H9 (cell line): ENCODE results near the gene FGF21. TPM values are rescaled to one million over a fixed set of nuclear protein-coding genes. Genes with fewer than 3 reads are reported as not detected.
A peak's percentile ranks its signal among the peaks of the same experiment; 100 is the strongest.

Experiments
- DNase-seq: peaks from one replicate; pipeline ENCODE4 v3.0.0-alpha.2; 2017
- H2AFZ ChIP-seq: one replicate; pipeline ENCODE4 v1.6.1; 2013; ENCODE audit warnings: mild to moderate bottlenecking, low read length, control low read depth, moderate library complexity
- H2AK5ac ChIP-seq: 2 replicates; pipeline ENCODE4 v1.6.1; 2013; ENCODE audit warnings: low read length, control low read depth, mixed read lengths; ENCODE audit not compliant: insufficient read length
- H2BK120ac ChIP-seq: one replicate; pipeline ENCODE4 v1.6.1; 2013; ENCODE audit warnings: low read depth, mild to moderate bottlenecking, low read length, control low read depth, inconsistent platforms; ENCODE audit not compliant: poor library complexity, severe bottlenecking
- H2BK12ac ChIP-seq: 2 replicates; pipeline ENCODE4 v1.6.1; 2013; ENCODE audit warnings: low read length, control low read depth, mixed read lengths, low read depth; ENCODE audit not compliant: insufficient read length
- H2BK15ac ChIP-seq: 2 replicates; pipeline ENCODE4 v1.6.1; 2013; ENCODE audit warnings: low read depth, low read length, control low read depth
- H2BK20ac ChIP-seq: one replicate; pipeline ENCODE4 v1.6.1; 2013; ENCODE audit warnings: low read depth, mild to moderate bottlenecking, low read length, control low read depth, inconsistent platforms; ENCODE audit not compliant: poor library complexity, severe bottlenecking
- H2BK5ac ChIP-seq: 2 replicates; pipeline ENCODE4 v1.6.1; 2013; ENCODE audit warnings: low read length, control low read depth, mixed read lengths; ENCODE audit not compliant: insufficient read length
- H3K14ac ChIP-seq: 2 replicates; pipeline ENCODE4 v1.6.1; 2013; ENCODE audit warnings: low read length, control low read depth; ENCODE audit not compliant: insufficient read depth
- H3K18ac ChIP-seq: 2 replicates; pipeline ENCODE4 v1.6.1; 2013; ENCODE audit warnings: low read depth, mild to moderate bottlenecking, mixed read lengths, low read length, control low read depth; ENCODE audit not compliant: insufficient read length
- H3K23ac ChIP-seq: 2 replicates; pipeline ENCODE4 v1.6.1; 2013; ENCODE audit warnings: low read length, control low read depth, mixed read lengths, low read depth; ENCODE audit not compliant: insufficient read length
- H3K23me2 ChIP-seq: 2 replicates; pipeline ENCODE4 v1.6.1; 2013; ENCODE audit warnings: low read depth, mild to moderate bottlenecking, mixed read lengths, low read length, control low read depth; ENCODE audit not compliant: insufficient read length, poor library complexity, severe bottlenecking
- H3K27ac ChIP-seq: 2 replicates; pipeline ENCODE4 v1.5.1; 2013; ENCODE audit warnings: low read length, control low read depth, mixed read lengths, low read depth; ENCODE audit not compliant: insufficient read length
- H3K27me3 ChIP-seq: 2 replicates; pipeline ENCODE4 v1.6.1; 2013; ENCODE audit warnings: low read length, control low read depth, inconsistent platforms; ENCODE audit not compliant: insufficient read depth
- H3K4ac ChIP-seq: 2 replicates; pipeline ENCODE4 v1.6.1; 2013; ENCODE audit warnings: low read depth, mild to moderate bottlenecking, control low read depth, inconsistent platforms, low read length, moderate library complexity
- H3K4me1 ChIP-seq: 2 replicates; pipeline ENCODE4 v1.6.1; 2013; ENCODE audit warnings: low read length, control low read depth, inconsistent platforms; ENCODE audit not compliant: insufficient read depth
- H3K4me2 ChIP-seq: 2 replicates; pipeline ENCODE4 v1.6.1; 2013; ENCODE audit warnings: low read length, control low read depth, mixed read lengths; ENCODE audit not compliant: insufficient read length, insufficient read depth
- H3K56ac ChIP-seq: 2 replicates; pipeline ENCODE4 v1.6.1; 2013; ENCODE audit warnings: low read depth, mild to moderate bottlenecking, mixed read lengths, low read length, control low read depth; ENCODE audit not compliant: insufficient read length
- H3K79me1 ChIP-seq: 2 replicates; pipeline ENCODE4 v1.6.1; 2013; ENCODE audit warnings: low read depth, mild to moderate bottlenecking, moderate library complexity, low read length, control low read depth, inconsistent platforms; ENCODE audit not compliant: insufficient read depth, poor library complexity, severe bottlenecking
- H3K79me2 ChIP-seq: 2 replicates; pipeline ENCODE4 v1.6.1; 2013; ENCODE audit warnings: low read length, control low read depth, inconsistent platforms; ENCODE audit not compliant: insufficient read depth
- H3K9ac ChIP-seq: 2 replicates; pipeline ENCODE4 v1.6.1; 2013; ENCODE audit warnings: low read length, control low read depth, mixed read lengths; ENCODE audit not compliant: insufficient read length; ENCODE audit errors: extremely low read depth
- H3K9me3 ChIP-seq: one replicate; pipeline ENCODE4 v1.6.1; 2013; ENCODE audit warnings: low read depth, low read length, inconsistent platforms; ENCODE audit not compliant: control insufficient read depth
- H3T11ph ChIP-seq: one replicate; pipeline ENCODE4 v1.6.1; 2013; ENCODE audit warnings: mild to moderate bottlenecking, low read length, control low read depth, inconsistent platforms
- H4K20me1 ChIP-seq: one replicate; pipeline ENCODE4 v1.6.1; 2013; ENCODE audit not compliant: control insufficient read depth, insufficient read length, insufficient read depth
- H4K5ac ChIP-seq: 2 replicates; pipeline ENCODE4 v1.6.1; 2013; ENCODE audit warnings: low read depth, mild to moderate bottlenecking, mixed read lengths, low read length, control low read depth; ENCODE audit not compliant: insufficient read length
- H4K8ac ChIP-seq: replicated peaks from 2 replicates; pipeline ENCODE4 v1.6.1; 2013; ENCODE audit warnings: low read length, control low read depth, mixed read lengths, low read depth; ENCODE audit not compliant: insufficient read length
- H4K91ac ChIP-seq: 2 replicates; pipeline ENCODE4 v1.6.1; 2013; ENCODE audit warnings: low read depth, mild to moderate bottlenecking, moderate library complexity, mixed read lengths, low read length, control low read depth; ENCODE audit not compliant: insufficient read length
- H3K27ac Mint-ChIP-seq, 3 experiments: 2 replicates in 2 of 3; 3 replicates in 1 of 3; pipeline ENCODE4 v1.8.0; 2020 to 2021; ENCODE audit warnings: mixed read lengths in 3 of 3, mild to moderate bottlenecking in 1 of 3, moderate library complexity in 1 of 3
- H3K27me3 Mint-ChIP-seq: 2 replicates; pipeline ENCODE4 v1.8.0; 2021; ENCODE audit warnings: low read depth, mild to moderate bottlenecking, moderate library complexity, mixed read lengths
- H3K36me3 Mint-ChIP-seq, 3 experiments: 2 replicates in 2 of 3; 3 replicates in 1 of 3; pipeline ENCODE4 v1.8.0; 2020 to 2021; ENCODE audit warnings: low read depth in 3 of 3, mixed read lengths in 3 of 3; ENCODE audit not compliant: insufficient read depth in 1 of 3
- H3K4me1 Mint-ChIP-seq, 2 experiments: 2 replicates each; pipeline ENCODE4 v1.8.0; 2020; ENCODE audit warnings: mixed read lengths in 2 of 2
- H3K4me3 Mint-ChIP-seq, 2 experiments: 2 replicates in 1 of 2; 3 replicates in 1 of 2; pipeline ENCODE4 v1.8.0; 2020 to 2021; ENCODE audit warnings: mild to moderate bottlenecking in 2 of 2, mixed read lengths in 2 of 2, moderate library complexity in 1 of 2
- H3K9me3 Mint-ChIP-seq, 2 experiments: 2 replicates in 1 of 2; 3 replicates in 1 of 2; pipeline ENCODE4 v1.8.0; 2020; ENCODE audit warnings: mild to moderate bottlenecking in 2 of 2, mixed read lengths in 2 of 2, moderate library complexity in 1 of 2
- WGBS: extraction: QIAGEN DNeasy Blood & Tissue Kit; methylation state at CpG from one replicate; pipeline ENCODE4 v1.1.7; 2013; ENCODE audit warnings: missing lambda C conversion rate, low lambda C conversion rate, mixed read lengths; ENCODE audit not compliant: insufficient read length; ENCODE audit errors: extremely low coverage; 5-methylcytosine and 5-hydroxymethylcytosine counted together
- total RNA-seq: library from RNA; stranded (reverse); gene quantifications from 2 replicates; pipeline ENCODE4 v1.2.1, GENCODE V29; 2021
- TF ChIP-seq, protein P1 (sequence below): fragments of 200-600 bp; sonication (generic); conservative IDR thresholded peaks from 3 replicates; pipeline ENCODE4 v1.8.0; 2021; ENCODE audit warnings: antibody characterized with exemption, mild to moderate bottlenecking

FGF21 gene
- total RNA-seq, 1 experiment from 2014 or later: 0.90 TPM

DNA sequence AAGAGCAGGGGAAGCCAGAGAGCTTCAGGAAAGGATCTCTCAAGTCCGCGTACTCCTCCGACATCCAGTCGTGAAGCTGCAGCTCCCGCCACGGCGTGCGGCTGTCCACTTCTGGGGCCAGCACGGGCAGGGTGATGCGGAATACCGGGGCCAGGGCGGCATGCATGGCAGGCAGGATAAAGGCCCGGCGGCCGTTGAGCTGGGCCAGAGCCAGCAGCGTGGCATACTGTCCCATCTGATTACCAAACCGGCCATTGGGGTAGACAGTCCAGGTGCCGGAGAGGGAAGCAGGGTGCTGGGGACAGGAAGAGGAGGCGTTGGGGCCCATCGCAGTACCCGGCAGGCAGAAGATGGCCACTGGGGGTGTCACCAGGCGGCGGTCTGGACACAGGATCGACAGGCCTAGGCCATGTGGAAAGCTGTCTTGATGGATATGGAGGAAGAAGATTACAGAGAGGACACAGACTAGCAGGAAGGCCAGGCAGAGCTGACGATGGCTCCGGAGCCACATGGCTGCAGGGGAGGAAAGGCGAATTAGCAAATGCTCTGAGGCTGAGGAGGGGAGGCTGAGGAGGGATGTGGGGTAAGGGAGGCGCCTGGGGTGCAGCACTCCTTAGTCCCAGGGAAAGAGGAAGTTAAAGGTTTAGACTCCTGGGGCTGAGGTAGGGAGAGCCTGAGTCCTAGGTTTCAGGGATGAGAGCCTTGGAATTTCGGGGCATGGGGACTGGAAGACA lies 4.4 kb upstream of the FGF21 start:
- no CpG with 5 or more reads among the region's 29 CpGs for WGBS
- Histone ChIP-seq H3K27ac (no peak overlapping the region), H2BK20ac (no peak overlapping the region), H3K14ac (no peak overlapping the region), H4K8ac (no peak overlapping the region), H4K20me1 (no peaks in the 10 kb centered on the region), H3K4me1 (peaks cover 12% of the 10 kb centered on the region; the same call in 1 of the 2 replicates), H2BK5ac (no peak overlapping the region), H4K91ac (no peak overlapping the region), H3K4me2 (peak overlapping the region; percentile 97), H3K79me1 (peaks cover 6% of the 10 kb centered on the region), H4K5ac (no peak overlapping the region), H3K4ac (no peak overlapping the region), H3K23ac (no peak overlapping the region), H2AFZ (no peak overlapping the region), H3K18ac (no peak overlapping the region), H3K9me3 (no peaks in the 10 kb centered on the region), H3K23me2 (peaks cover 13% of the 10 kb centered on the region), H3K79me2 (peaks cover 4% of the 10 kb centered on the region; the same call in 1 of the 2 replicates), H3K56ac (no peak overlapping the region), H2BK12ac (no peak overlapping the region), H3T11ph (no peak overlapping the region), H3K27me3 (no peaks in the 10 kb centered on the region), H2BK120ac (no peak overlapping the region), H2AK5ac (no peak overlapping the region), H3K9ac (no peak overlapping the region), H2BK15ac (no peak overlapping the region)
- H3K27me3 Mint-ChIP-seq: peaks cover 10% of the 10 kb centered on the region
- TF ChIP-seq, protein P1, sequence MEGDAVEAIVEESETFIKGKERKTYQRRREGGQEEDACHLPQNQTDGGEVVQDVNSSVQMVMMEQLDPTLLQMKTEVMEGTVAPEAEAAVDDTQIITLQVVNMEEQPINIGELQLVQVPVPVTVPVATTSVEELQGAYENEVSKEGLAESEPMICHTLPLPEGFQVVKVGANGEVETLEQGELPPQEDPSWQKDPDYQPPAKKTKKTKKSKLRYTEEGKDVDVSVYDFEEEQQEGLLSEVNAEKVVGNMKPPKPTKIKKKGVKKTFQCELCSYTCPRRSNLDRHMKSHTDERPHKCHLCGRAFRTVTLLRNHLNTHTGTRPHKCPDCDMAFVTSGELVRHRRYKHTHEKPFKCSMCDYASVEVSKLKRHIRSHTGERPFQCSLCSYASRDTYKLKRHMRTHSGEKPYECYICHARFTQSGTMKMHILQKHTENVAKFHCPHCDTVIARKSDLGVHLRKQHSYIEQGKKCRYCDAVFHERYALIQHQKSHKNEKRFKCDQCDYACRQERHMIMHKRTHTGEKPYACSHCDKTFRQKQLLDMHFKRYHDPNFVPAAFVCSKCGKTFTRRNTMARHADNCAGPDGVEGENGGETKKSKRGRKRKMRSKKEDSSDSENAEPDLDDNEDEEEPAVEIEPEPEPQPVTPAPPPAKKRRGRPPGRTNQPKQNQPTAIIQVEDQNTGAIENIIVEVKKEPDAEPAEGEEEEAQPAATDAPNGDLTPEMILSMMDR: no peak
- no peak for DNase-seq
- H3K36me3 Mint-ChIP-seq: peaks cover 21 to 33% (median 30%) of the 10 kb centered on the region in 3 experiments; a peak in 6 of 7 replicates
- H3K4me3 Mint-ChIP-seq: peak overlapping the region; percentile 84 to 94
- H3K9me3 Mint-ChIP-seq: no peaks in the 10 kb centered on the region; a peak in 2 of 5 replicates
- H3K27ac Mint-ChIP-seq: peak overlapping the region; percentile 45 to 61 (median 59); a peak in 5 of 7 replicates
- peaks cover 41 to 50% of the 10 kb centered on the region in 2 experiments for H3K4me1 Mint-ChIP-seq
